IPS-NIHi11 (cell line): ENCODE results near the gene PPIL3.

Experiments
- DNase-seq: peaks from one replicate; pipeline ENCODE4 v3.0.0; 2012; ENCODE audit warnings: mixed read lengths, low spot score

The PPIL3 gene

DNA sequence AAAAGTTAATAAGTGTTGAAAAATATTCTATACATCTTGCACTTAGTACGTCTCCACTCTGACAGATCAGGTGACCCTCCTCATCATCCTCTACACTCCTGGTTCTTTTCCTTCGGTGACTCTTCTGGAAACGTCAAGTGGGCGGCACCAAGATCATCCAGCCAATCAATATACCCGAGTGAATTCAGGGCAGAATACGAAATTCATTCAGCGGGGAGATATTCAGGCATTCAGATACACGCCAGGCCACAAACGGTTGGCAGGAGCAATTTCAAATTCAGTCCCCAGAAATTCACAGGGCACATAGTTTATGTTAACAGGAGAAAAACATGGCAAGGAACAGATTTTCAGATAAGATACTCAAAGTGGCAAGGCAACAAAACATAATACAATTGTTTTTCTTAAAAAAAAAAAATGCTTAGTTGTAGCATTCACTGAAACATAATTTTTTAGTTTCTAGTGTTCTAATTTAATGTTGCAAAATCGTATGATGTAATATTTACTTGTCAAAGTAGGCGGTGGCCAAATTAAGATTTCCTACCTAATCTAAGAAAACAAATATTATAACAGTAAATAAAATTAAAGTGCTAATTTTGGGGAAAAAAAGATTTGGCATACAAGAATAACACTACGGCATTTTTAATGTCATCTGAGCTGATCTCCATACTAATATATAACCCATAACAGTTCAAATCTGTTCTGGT is 28.6 kb downstream of the PPIL3 start:
- no peak for DNase-seq

DNA sequence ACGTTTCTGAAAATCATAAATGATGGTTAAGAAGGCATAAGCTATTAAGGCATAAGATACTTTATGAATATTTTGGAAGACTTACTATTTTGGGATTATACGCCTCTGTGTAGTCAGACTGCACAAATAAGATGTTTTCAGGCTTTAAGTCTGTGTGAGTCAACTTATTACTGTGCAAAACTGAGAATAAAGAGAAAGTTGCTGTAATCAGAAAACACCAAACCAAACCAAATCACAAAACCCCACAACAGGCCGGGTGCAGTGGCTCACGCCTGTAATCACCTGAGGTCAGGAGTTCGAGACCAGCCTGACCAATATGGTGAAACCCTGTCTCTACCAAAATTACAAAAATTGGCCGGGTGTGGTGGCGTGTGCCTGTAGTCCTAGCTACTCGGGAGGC is 32.1 kb downstream of the PPIL3 start:
- no peak for DNase-seq

DNA sequence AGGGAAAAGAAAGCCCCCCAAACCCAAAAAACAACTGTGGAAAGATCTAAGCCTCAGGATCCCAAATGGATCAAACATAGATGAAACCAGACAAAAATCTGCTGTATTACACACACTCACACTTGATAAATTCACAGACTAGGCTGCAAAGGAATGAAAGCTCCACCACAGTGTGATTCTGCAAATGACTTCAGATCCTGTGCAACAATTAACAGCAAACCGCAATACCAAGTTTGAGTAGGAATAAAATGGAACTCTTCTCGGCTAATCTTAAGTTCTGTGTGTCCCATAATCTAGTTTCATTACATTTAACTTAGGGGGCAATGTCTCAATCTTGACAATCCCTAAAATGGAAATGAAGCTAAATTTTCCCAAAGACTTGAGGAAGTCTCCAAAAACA is 36.3 kb downstream of the PPIL3 start:
- no peak for DNase-seq

DNA sequence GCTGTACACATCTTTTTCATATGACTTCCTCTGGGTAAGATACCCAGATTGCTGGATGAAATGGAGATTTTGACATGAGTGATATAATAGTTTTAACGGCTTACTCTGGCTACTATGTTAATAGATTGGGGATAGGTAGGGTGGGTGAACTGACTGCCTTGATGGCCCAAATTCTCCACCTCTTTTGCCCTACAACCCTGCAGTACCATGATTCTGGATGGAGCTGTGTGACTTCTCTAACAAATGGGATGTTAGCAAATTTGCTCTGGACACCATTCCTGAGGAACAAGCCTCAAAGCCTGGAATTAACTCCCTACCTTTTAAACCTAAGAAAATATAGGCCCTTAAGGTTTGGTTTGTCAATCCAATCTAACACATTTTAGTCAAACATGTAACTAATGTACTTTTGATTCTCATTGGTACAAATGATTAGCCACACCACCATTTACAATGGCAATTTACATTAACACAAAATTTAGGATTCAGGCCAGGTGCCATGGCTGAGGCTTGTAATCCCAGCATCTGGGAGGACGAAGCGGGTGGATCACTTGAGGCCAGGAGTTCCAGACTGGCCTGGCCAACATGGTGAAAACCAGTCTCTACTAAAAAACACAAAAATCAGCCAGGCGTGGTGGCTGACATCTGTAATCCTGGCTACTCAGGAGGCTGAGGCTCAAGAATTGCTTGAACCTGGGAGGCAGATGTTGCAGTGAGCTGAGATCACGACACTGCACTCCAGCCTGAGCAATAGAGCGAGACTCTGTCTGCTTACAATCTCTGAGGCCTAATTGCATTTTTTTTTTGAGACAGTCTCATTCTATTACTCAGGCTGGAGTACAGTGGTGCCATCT is 37.3 kb downstream of the PPIL3 start:
- DNase-seq = no peak

DNA sequence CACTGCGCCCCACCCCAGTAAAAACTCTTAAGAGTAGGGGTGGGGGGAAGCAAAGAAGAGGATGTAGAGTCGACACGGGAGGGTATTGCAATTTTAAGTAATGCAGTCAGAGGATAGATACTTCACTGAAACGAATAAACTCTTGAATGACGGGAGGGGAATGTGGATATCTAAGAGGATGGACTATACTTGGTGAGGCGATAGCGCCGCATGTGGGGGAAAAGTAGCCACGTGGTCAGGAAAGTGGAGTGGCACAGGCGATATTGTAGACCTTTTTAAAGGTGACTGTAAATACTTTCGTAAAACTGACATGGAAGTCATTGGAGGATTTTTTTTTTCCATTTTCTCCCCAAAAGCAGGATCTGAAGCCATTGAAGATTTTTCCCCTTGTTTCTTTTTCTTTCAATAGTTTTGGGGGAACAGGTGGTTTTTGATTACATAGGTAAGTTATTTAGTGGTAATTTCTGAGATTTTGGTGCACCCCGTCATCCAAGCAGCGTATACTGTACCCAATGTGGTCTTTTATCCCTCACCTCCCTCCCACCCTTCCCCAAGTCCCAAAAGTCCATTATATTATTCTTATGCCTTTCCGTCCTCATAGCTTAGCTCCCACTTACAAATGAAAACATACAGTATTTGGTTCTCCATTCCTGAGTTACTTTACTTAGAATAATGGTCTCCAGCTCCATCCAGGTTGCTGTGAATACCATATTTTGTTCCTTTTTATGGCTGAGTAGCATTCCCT is 38.2 kb downstream of the PPIL3 start:
- DNase-seq = no peak

DNA sequence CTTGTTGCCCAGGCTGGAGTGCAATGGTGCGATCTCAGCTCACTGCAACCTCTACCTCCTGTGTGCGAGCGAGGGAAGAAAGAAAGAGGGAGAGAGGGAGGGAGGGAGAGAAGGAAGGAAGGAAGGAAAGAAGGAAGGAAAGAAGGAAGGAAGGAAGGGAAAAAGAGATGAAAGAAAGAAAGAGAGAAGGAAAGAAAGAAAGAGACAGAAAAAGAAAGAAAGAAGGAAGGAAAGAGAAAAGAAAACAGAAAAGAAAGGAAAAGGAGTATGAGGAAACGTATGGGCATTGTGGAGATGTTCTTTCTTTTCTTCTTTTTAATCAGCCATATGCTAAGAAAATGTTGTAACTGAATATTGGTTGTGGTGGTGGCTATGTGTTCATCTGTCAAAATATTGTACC is 40.9 kb downstream of the PPIL3 start:
- DNase-seq = no peak

DNA sequence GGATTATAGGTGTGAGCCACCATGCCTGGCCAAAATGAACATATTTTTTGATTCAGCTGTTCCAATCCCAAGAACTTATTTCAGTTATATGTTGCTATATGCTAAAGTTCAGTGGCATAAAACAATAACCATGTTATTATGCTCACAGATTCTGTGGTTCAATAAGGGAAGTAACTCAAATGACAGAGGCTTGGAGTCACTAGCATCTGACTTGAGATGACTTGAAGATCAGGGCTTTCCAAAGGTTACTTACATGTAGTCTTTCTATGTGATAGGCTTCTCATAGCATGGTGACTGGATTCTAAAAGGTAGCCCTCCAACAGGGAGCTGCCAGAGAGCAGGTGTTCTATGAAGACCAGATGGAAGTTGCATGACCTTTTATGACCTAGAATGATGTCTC is 41.6 kb downstream of the PPIL3 start:
- no peak for DNase-seq

DNA sequence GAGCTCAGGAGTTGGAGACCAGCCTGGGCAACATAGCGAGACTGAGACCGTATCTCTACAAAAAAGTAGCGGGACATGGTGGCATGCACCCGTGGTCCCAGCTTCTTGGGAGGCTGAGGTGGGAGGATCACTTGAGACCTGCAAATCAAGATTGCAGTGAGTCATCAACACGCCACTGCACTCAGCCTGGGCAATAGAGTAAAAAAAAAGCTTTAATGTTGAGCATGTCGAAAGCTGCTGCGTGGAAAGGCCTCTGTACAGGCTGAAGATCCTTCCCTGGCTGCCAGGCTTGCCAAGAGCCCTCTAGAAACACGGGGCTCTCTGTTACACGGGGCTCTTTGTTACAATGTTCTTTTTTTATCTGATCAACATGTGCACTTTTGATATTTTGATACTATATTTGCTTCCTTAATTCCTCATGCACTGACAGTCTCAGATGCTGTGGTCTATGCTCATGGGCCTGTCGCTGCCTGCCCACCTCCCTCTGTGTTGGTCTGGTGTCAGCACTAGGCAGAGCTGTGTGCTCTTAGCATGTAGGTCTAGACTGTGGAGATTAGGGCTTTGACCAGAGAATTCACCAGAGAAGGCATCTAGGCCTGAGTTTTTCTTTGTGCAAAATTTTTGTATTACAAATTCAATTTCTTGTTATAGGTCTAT is 43.1 kb downstream of the PPIL3 start:
- DNase-seq = no peak

DNA sequence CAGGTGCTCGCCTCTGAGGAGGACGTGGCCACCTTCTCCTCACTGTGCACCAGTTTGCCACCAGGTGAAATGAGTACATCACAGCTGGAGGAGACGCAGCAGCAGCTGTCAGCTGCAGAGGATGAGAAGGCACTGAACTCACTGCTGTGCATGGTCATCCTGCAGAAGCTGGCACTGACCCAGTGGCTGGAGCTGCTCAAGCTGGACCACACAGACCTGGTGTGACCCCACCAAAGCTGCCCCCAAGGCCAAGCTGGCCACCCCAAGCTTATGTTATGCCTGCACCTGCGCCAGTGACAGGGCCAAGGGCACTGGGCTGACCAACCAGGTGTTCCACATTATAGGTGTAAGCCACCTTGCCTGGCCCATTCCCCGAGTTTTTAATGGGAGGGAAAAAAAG is 43.7 kb downstream of the PPIL3 start:
- no peak for DNase-seq

DNA sequence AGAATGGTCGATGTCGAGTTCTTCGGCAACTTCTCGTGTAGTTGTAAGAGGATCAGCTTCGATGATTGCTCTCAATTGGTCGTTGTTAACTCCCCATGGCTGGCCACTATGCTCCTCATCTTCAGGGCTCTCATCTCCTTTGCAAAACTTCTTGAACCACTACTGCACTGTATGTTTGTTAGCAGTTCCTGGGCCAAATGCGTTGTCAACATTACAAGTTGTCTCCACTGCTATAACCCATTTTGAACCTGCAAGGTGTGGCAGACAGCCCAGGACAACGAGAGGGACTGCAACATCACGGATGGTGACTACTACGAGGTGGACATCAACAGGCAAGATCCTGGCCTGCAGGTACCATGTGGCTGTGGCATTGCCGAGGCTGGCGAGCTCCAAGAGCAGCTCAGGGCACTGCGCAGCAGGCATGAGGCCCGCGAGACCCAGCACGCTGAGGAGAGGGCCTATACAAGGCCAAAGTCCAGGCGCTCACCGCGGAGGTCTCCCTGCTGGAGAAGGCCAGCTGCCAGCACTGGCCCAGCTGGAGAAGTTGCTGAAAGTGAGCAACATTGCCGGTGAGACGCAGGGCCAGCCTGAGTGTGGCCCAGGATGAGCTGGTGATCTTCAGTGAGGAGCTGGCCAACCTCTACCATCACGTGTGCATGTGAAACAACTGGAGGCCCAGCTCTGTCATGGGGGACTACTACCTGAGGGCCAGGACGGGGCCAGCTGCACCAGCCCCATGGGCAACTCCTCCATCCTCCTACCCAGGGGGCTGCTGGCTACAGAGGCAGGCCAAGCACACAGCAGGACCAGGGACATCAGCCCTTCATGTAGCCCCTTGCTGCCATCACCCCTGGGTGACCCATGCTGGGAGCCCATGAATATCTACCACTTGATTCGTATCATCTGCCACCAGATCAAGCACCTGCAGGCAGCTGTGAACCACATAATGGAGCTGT is 44.6 kb downstream of the PPIL3 start:
- no peak for DNase-seq

DNA sequence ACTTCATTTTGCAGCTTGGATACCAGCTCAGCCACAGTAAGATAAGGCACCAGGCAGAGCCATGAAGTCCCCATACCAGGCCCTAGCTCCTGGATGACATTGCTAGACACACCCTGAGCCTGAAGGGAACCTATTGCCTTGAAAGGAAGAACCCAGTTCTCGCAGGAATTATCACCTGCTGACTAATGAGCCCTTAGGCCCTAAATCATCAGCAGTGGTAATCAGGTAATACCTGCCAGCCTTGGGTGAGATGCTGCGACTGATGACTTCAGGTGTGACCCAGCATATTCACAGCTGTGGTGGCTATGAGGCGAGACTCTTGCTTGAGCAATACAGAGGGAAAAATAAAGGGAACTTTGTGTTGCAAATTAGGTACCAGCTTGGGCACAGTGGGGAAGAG is 49.4 kb downstream of the PPIL3 start:
- DNase-seq = no peak

DNA sequence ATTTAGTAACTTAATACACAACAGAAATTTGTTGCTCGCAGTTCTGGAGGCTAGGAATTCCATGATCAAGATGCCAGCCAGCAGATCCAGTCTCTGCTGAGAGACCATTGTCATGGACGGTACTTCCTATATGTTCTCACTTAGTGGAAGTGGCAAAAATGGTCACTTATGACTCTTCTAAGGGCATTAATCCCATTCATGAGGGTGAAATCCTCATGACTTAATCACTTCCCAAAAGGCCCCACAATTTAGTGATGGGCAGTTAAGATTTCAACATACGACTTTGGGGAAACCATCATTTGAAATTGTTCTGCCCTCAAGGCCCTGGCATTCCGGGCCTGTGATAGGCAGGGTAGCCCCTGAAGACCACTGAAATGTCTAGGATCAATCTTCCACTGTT is 54.2 kb downstream of the PPIL3 start:
- no peak for DNase-seq

DNA sequence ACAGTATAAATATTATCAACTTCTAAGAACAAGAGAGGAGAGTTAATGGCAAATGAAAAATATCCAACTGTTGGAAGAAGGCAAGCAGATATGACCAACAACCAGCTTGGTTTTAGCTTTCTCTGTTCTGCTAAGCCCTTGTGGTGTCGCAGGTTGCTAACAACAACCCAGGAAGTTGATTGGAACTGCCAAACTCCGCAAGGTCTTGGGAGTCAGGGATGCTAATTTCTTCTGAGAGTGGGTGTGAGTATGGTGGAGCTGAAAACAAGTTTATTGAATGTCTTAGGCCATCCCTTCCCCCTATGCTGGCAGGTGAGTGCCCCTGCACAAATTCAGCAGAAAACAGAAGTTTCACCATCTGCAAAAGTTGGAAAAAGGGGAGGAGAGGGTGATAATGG is 59.6 kb downstream of the PPIL3 start:
- no peak for DNase-seq

DNA sequence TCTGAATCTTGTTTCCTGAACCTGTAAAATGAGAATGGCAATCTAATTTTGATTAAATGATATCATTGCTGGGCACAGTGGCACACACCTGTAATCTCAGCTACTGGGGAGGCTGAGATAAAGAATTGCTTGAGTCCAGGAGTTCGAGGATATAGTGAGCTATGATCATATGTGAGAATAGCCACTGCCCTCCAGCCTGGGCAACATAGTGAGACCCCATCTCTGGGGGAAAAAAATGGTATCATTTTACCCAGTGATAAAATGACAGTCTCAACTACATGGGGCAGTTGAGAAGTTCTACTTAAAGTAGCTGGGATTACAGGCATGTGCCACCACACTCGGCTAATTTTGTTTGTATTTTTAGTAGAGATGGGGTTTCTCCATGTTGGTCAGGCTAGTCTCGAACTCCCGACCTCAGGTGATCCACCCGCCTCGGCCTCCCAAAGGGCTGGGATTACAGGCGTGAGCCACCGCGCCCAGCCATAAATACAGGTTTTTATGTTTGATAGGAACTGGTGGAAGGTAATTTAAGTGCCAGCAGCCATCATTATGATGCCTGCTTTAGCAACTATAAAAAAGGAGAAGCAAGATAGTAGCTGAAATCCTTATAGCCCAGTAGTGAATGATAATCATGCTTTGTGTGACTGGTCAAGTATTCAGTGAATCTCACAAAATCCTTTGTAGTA is 60.2 kb downstream of the PPIL3 start:
- no peak for DNase-seq

DNA sequence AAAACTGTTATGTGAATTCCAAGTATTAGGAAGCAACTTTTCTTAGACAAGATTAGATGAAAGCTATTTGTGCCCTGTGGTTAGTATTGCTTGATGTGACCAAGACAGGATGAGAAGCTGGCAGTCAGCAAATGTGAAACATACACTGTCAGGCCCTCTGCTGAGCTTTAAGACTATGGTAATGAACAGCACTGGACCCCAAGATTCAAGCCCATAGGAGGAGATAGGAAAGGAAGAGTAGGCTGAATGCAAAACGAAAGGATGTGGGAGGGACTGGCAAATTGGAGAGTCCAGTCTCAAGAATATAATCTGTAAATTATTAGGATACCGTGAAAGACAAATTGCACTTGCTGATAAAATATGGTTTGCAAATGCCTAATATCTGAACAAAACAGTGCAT is 60.8 kb downstream of the PPIL3 start:
- DNase-seq = no peak

DNA sequence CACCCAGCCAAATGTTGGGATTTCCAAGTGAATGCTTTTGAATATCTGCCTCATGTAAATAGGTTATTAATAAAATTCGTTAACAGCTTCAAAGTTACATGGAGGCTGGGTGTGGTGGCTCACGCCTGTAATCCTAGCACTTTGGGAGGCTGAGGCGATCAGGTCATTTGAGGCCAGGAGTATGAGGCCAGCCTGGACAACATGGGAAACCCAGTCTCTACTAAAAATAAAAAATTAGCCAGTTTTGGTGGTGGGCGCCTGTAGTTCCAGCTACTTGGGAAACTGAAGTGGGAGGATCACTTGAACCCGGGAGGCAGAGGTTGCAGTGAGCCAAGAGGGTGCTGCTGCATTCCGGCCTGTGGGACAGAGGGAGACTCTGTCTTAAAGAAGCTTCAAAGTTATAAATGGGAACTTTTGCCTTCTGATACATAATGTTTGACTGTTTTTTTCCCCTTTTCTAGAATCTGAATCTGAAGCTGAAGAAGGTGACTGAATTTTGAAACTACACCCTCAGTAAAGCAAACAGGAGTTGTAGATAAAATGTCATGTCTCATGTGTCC is 67.1 kb downstream of the PPIL3 start:
- DNase-seq = no peak
